OCI-LY1 (cell line): Measurements from ENCODE around the gene PRR33.

Source experiments
- H2AFZ ChIP-seq: fragments of 200-600 bp; sonication (generic), shearing (Covaris generic); 2 replicates; pipeline ENCODE4 v1.6.0; 2014; ENCODE audit warnings: antibody characterized with exemption, mild to moderate bottlenecking, low read length
- H3F3A ChIP-seq: fragments of 200-600 bp; sonication (generic), shearing (Covaris generic); 2 replicates; pipeline ENCODE4 v1.6.0; 2014; ENCODE audit warnings: mild to moderate bottlenecking, antibody characterized with exemption, low read length, moderate library complexity; ENCODE audit not compliant: insufficient read depth
- H3K27ac ChIP-seq: fragments of 200-600 bp; sonication (generic); 2 replicates; pipeline ENCODE4 v1.5.1; 2014; ENCODE audit warnings: low read length, mixed run types, mild to moderate bottlenecking, low read depth; ENCODE audit not compliant: poor library complexity, severe bottlenecking
- H3K27me3 ChIP-seq: fragments of 200-600 bp; sonication (generic); 2 replicates; pipeline ENCODE4 v1.6.0; 2014; ENCODE audit warnings: antibody characterized with exemption, mild to moderate bottlenecking, low read length, moderate library complexity; ENCODE audit not compliant: insufficient read depth
- H3K36me3 ChIP-seq: fragments of 200-600 bp; sonication (generic); 2 replicates; pipeline ENCODE4 v1.6.1; 2014; ENCODE audit warnings: mild to moderate bottlenecking, antibody characterized with exemption, low read length, moderate library complexity, mixed read lengths; ENCODE audit not compliant: insufficient read depth
- H3K4me1 ChIP-seq: fragments of 200-600 bp; sonication (generic); 2 replicates; pipeline ENCODE4 v1.5.1; 2014; ENCODE audit warnings: mild to moderate bottlenecking, low read length, moderate library complexity; ENCODE audit not compliant: insufficient read depth, severe bottlenecking
- H3K4me2 ChIP-seq: fragments of 200-600 bp; sonication (generic), shearing (Covaris generic); 2 replicates; pipeline ENCODE4 v1.6.1; 2014; ENCODE audit warnings: low read length
- H3K4me3 ChIP-seq: fragments of 200-600 bp; sonication (generic); 2 replicates; pipeline ENCODE4 v1.5.1; 2014; ENCODE audit warnings: low read length, low read depth, mild to moderate bottlenecking, mixed read lengths; ENCODE audit not compliant: poor library complexity, severe bottlenecking
- H3K79me2 ChIP-seq: fragments of 200-600 bp; shearing (Covaris generic); 2 replicates; pipeline ENCODE4 v1.6.1; 2016; ENCODE audit warnings: mixed run types, low read length, mixed read lengths; ENCODE audit not compliant: insufficient read depth
- H3K9ac ChIP-seq: fragments of 200-600 bp; sonication (generic), shearing (Covaris generic); 2 replicates; pipeline ENCODE4 v1.6.1; 2014; ENCODE audit warnings: mild to moderate bottlenecking, low read length, mixed read lengths
- H3K9me2 ChIP-seq: fragments of 200-600 bp; sonication (generic), shearing (Covaris generic); 2 replicates; pipeline ENCODE4 v1.6.1; 2014; ENCODE audit warnings: low read depth, mild to moderate bottlenecking, low read length, mixed read lengths
- H3K9me3 ChIP-seq: fragments of 200-600 bp; shearing (Covaris generic); 2 replicates; pipeline ENCODE4 v1.6.1; 2014; ENCODE audit warnings: low read length, mixed read lengths
- H4K20me1 ChIP-seq: fragments of 200-600 bp; sonication (generic), shearing (Covaris generic); 2 replicates; pipeline ENCODE4 v1.6.0; 2016; ENCODE audit warnings: mild to moderate bottlenecking, low read length; ENCODE audit not compliant: insufficient read depth
- EZH2 ChIP-seq: fragments of 200-600 bp; sonication (generic), shearing (Covaris generic); IDR thresholded peaks from 2 replicates; pipeline ENCODE4 v1.8.0; 2017; ENCODE audit warnings: borderline replicate concordance, mixed run types, mild to moderate bottlenecking, antibody characterized with exemption, low read length, moderate library complexity, mixed read lengths
- TF ChIP-seq, protein P1 (sequence below): fragments of 200-600 bp; sonication (generic), shearing (Covaris generic); IDR thresholded peaks from 2 replicates; pipeline ENCODE4 v1.5.1; 2017; ENCODE audit warnings: mild to moderate bottlenecking, antibody characterized with exemption, low read length, moderate library complexity, mixed read lengths

The PRR33 gene

GRCh38 chr11:1928470-1928890 lies 36.8 kb upstream of the PRR33 start:
- H3K9me3 ChIP-seq: no peaks in the 10 kb centered on the region
- H4K20me1 ChIP-seq: no peaks in the 10 kb centered on the region
- H3K27ac ChIP-seq: no peak overlapping the region
- no peaks in the 10 kb centered on the region for H3K9me2 ChIP-seq
- H3K4me2 ChIP-seq: no peak overlapping the region
- H3K9ac ChIP-seq: no peak overlapping the region
- no peaks in the 10 kb centered on the region for H3K79me2 ChIP-seq
- no peak overlapping the region for H3K4me3 ChIP-seq
- H3K36me3 ChIP-seq: no peaks in the 10 kb centered on the region
- no peak overlapping the region for H2AFZ ChIP-seq
- H3K4me1 ChIP-seq: no peaks in the 10 kb centered on the region
- TF ChIP-seq, protein P1, sequence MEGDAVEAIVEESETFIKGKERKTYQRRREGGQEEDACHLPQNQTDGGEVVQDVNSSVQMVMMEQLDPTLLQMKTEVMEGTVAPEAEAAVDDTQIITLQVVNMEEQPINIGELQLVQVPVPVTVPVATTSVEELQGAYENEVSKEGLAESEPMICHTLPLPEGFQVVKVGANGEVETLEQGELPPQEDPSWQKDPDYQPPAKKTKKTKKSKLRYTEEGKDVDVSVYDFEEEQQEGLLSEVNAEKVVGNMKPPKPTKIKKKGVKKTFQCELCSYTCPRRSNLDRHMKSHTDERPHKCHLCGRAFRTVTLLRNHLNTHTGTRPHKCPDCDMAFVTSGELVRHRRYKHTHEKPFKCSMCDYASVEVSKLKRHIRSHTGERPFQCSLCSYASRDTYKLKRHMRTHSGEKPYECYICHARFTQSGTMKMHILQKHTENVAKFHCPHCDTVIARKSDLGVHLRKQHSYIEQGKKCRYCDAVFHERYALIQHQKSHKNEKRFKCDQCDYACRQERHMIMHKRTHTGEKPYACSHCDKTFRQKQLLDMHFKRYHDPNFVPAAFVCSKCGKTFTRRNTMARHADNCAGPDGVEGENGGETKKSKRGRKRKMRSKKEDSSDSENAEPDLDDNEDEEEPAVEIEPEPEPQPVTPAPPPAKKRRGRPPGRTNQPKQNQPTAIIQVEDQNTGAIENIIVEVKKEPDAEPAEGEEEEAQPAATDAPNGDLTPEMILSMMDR: no peak
- TF ChIP-seq EZH2: no peak
- peaks cover 5% of the 10 kb centered on the region; the same call in 1 of the 2 replicates for H3K27me3 ChIP-seq
- H3F3A ChIP-seq: no peaks in the 10 kb centered on the region

DNA sequence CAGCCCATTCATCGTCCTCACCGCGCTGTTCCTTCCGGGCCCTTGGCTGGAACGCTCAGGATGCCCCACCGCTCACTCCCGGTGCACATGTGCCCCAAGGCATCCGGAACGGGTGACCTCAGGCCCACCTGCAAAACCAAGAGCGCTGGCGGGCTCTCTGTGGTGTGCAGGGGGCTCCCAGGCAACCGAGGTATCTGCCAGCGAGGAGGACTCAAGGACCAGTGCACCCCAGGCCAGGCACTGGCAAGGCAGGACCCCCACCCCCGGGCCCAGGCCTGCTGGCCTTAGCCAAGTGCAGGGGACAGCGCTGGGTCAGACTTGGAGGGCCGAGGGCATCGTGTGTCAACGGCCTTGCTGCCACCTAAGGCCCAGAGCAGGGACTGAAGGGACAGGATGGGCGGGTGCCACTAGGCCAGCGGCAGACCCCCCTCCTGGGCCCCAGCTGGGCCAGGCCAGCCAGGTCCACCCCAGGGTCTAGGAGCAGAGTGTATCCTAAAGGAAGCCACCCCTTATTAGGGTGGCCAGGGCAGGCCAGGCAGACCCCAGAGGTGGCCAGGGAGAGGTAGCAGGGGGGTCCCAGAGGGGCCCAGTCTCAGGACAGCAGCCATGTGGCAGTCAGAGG lies 36.3 kb upstream of the PRR33 start:
- Histone ChIP-seq H3K36me3 (no peaks in the 10 kb centered on the region), H3K9ac (no peak overlapping the region), H2AFZ (no peak overlapping the region), H3K4me3 (no peak overlapping the region), H3F3A (no peaks in the 10 kb centered on the region), H3K9me2 (no peaks in the 10 kb centered on the region), H3K27ac (no peak overlapping the region), H3K79me2 (no peaks in the 10 kb centered on the region), H3K27me3 (peaks cover 9% of the 10 kb centered on the region; the same call in 1 of the 2 replicates), H4K20me1 (no peaks in the 10 kb centered on the region), H3K4me2 (no peak overlapping the region), H3K9me3 (no peaks in the 10 kb centered on the region), H3K4me1 (no peaks in the 10 kb centered on the region)
- TF ChIP-seq EZH2: no peak
- TF ChIP-seq, protein P1: no peak

GRCh38 chr11:1927026-1927847 lies 35.5 kb upstream of the PRR33 start:
- Histone ChIP-seq H3F3A (no peaks in the 10 kb centered on the region), H3K36me3 (no peaks in the 10 kb centered on the region), H3K9me2 (no peaks in the 10 kb centered on the region), H2AFZ (no peak overlapping the region), H3K9ac (no peak overlapping the region), H3K27ac (no peak overlapping the region), H3K27me3 (peaks cover 9% of the 10 kb centered on the region; the same call in 1 of the 2 replicates), H3K79me2 (no peaks in the 10 kb centered on the region), H3K4me1 (no peaks in the 10 kb centered on the region), H3K4me3 (no peak overlapping the region), H3K4me2 (no peak overlapping the region), H4K20me1 (no peaks in the 10 kb centered on the region), H3K9me3 (no peaks in the 10 kb centered on the region)
- TF ChIP-seq, protein P1: no peak
- TF ChIP-seq EZH2: no peak
